ENCODE measurements around the gene MSX2.

MSX2 gene

DNA sequence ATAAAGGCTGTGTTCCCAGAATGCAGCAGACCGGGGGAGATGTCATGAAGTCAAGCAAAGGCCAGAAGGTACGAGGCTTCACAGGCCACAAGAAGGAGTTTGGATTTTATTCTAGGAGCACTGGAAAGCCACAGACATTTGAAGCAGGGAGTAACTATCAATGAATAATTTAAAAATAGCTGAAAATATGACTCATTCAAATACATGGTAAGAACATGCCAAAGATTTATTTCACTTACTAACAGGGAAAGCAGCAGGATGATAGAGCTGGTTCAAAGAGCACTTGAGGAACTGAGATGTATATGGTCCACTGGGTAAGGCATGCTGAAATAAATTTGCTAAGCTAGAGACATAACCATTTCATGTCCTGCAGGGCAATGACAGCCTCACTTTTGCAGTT lies 53.2 kb downstream of the MSX2 start:
- Histone ChIP-seq H4K20me1 (ENCODE audit: insufficient read depth, low read length, poor library complexity, severe bottlenecking) (no peaks in the 10 kb centered on the region), H3K27me3 (ENCODE audit: insufficient read depth, low read length, poor library complexity, severe bottlenecking) (no peaks in the 10 kb centered on the region), H3K4me1 (ENCODE audit: insufficient read depth, low read length, poor library complexity, severe bottlenecking) (no peaks in the 10 kb centered on the region)

More for the DNA sequence above, 53.2 kb downstream of the MSX2 start:
- H3K4me2 ChIP-seq (ENCODE audit: low read depth, low read length, poor library complexity, severe bottlenecking), result no peak overlapping the region
- H3K9ac ChIP-seq (ENCODE audit: low read depth, low read length, poor library complexity, severe bottlenecking), result no peak overlapping the region
- no peaks in the 10 kb centered on the region for H3F3A ChIP-seq (ENCODE audit: low read depth)
- no peak overlapping the region for H2AFZ ChIP-seq (ENCODE audit: low read length)
- H3K36me3 ChIP-seq (ENCODE audit: insufficient read depth, low read length), result no peaks in the 10 kb centered on the region
- no peaks in the 10 kb centered on the region for H3K9me3 ChIP-seq (ENCODE audit: insufficient read depth, low read depth, low read length)
- no peak overlapping the region for H3K4me3 ChIP-seq (ENCODE audit: low read length, poor library complexity, severe bottlenecking)
- H3K79me2 ChIP-seq (ENCODE audit: insufficient read depth, low read length), result no peaks in the 10 kb centered on the region
- H3K9me2 ChIP-seq (replicated peaks; ENCODE audit: low read depth, low read length), result no peaks in the 10 kb centered on the region
- TF ChIP-seq, protein P1, sequence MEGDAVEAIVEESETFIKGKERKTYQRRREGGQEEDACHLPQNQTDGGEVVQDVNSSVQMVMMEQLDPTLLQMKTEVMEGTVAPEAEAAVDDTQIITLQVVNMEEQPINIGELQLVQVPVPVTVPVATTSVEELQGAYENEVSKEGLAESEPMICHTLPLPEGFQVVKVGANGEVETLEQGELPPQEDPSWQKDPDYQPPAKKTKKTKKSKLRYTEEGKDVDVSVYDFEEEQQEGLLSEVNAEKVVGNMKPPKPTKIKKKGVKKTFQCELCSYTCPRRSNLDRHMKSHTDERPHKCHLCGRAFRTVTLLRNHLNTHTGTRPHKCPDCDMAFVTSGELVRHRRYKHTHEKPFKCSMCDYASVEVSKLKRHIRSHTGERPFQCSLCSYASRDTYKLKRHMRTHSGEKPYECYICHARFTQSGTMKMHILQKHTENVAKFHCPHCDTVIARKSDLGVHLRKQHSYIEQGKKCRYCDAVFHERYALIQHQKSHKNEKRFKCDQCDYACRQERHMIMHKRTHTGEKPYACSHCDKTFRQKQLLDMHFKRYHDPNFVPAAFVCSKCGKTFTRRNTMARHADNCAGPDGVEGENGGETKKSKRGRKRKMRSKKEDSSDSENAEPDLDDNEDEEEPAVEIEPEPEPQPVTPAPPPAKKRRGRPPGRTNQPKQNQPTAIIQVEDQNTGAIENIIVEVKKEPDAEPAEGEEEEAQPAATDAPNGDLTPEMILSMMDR (conservative IDR thresholded peaks at IDR 0.05; ENCODE audit: low read length), result no peak
- no peak for TF ChIP-seq EZH2phosphoT487 (IDR thresholded peaks at IDR 0.05; ENCODE audit: borderline replicate concordance)
